ENCODE data around the gene ADAMTS9.

ADAMTS9 gene

DNA sequence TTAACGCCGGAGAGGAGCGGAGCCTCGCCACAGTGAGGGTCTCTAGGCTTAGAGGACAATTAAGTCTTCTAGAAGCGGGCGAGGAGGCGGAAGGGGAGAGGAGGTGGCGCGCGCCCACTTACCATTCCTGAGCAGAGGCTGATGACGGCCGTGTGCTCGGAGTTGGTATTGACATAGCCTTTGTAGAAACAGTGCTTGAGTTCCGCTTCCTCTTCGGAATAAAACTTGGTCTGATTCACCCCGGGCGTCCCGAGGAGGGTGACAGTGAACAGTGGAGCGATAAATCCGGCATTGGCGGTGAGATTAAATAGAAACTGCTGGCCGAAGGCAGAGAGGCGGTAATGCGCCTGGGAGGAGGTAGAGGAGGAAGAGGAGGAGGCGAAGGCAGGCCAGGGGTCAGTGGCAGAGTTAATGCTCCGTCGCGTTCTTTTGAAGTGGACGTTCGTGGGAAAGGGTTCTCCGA lies 1.3 kb downstream of the ADAMTS9 start:
- Histone ChIP-seq H3K4me3 (ENCODE audit: low read length in 2 of 2) (peak overlapping the region; percentile 79 to 82), H3K36me3 (ENCODE audit: control insufficient read depth in 2 of 2, insufficient read depth in 2 of 2, low read length in 2 of 2) (no peaks in the 10 kb centered on the region), H3K4me1 (ENCODE audit: control insufficient read depth in 2 of 2, insufficient read depth in 2 of 2, low read length in 2 of 2) (peaks cover 2 to 5% of the 10 kb centered on the region in 2 donors), H3K27me3 (ENCODE audit: control insufficient read depth in 2 of 2, insufficient read depth in 2 of 2, low read length in 2 of 2) (peaks cover 0 to 3% of the 10 kb centered on the region in 2 donors), H3K9ac (ENCODE audit: low read depth in 1 of 2, low read length in 2 of 2) (peak overlapping the region; percentile 75 to 79), H3K9me3 (ENCODE audit: control insufficient read depth in 2 of 2, low read length in 2 of 2) (no peaks in the 10 kb centered on the region), H3K27ac (ENCODE audit: low read depth in 2 of 2, low read length in 2 of 2) (peak overlapping the region; percentile 86 to 88)

DNA sequence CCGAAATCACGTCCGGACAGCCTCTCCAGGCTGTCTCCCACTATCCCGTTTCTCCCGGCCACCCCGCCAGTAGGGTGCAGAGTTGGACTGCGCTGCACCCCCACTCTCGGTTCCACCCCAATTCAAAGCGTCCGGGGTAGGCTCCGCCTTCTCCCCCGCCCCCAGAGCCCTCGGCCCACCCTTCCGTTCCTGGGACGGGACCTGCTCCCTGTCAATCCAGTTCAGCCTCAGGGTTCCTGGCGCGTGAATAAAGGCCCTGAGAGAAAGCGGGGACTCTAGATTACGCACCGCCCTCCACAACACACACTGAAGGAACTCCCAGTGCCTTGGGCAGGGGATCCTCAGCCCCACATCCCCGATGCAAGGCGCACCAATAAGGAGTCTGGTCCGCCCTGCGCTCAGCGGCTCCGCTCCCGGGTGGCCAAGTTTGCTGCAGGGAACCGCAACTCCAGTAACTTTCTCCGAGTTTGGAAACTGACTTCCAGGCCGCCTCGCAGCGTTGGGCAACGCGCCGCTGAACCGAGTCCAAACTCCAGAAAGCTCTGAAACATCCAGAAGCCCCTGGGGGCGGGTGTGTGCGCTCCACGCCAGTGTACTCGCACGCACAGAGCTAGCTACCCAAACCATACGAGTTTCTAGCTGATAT lies 1.9 kb downstream of the ADAMTS9 start:
- Histone ChIP-seq H3K4me3 (ENCODE audit: low read length in 2 of 2) (peak overlapping the region; percentile 79 to 82), H3K27ac (ENCODE audit: low read depth in 2 of 2, low read length in 2 of 2) (peak overlapping the region; percentile 86 to 88), H3K36me3 (ENCODE audit: control insufficient read depth in 2 of 2, insufficient read depth in 2 of 2, low read length in 2 of 2) (no peaks in the 10 kb centered on the region), H3K9me3 (ENCODE audit: control insufficient read depth in 2 of 2, low read length in 2 of 2) (no peaks in the 10 kb centered on the region), H3K27me3 (ENCODE audit: control insufficient read depth in 2 of 2, insufficient read depth in 2 of 2, low read length in 2 of 2) (peaks cover 0 to 3% of the 10 kb centered on the region in 2 donors), H3K4me1 (ENCODE audit: control insufficient read depth in 2 of 2, insufficient read depth in 2 of 2, low read length in 2 of 2) (peaks cover 2 to 5% of the 10 kb centered on the region in 2 donors), H3K9ac (ENCODE audit: low read depth in 1 of 2, low read length in 2 of 2) (peak overlapping the region; percentile 75 to 79)

DNA sequence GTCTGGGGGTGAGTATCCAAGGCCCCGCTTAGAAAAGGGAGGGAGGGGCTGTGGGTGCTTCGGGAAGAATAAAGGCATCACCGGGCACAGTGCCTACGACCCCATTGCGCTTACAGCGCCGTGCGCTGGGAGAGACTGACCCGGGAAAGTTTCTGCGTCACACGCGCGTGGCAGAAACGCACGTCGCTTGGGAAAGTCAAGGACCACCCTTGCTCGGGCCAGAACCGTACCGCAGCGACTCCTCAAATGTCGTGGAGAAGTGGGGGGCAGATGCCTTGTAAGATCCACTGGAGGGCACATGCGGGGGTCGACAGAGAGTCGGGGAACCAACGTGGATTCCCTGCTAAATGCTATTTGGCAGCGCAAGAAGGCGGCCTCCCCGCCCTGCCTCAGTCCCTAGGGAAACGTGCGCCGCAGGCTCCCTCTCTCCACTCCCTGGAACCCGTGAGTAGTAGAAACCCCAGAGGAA lies 2.4 kb downstream of the ADAMTS9 start:
- peak overlapping the region; percentile 72 to 75 for H3K9ac ChIP-seq (ENCODE audit: low read depth in 1 of 2, low read length in 2 of 2)
- H3K4me1 ChIP-seq (ENCODE audit: control insufficient read depth in 2 of 2, insufficient read depth in 2 of 2, low read length in 2 of 2): peaks cover 2 to 5% of the 10 kb centered on the region in 2 donors
- peak overlapping the region; percentile 79 to 82 for H3K4me3 ChIP-seq (ENCODE audit: low read length in 2 of 2)
- H3K27ac ChIP-seq (ENCODE audit: low read depth in 2 of 2, low read length in 2 of 2): peak overlapping the region; percentile 86 to 88
- H3K9me3 ChIP-seq (ENCODE audit: control insufficient read depth in 2 of 2, low read length in 2 of 2): no peaks in the 10 kb centered on the region
- peaks cover 0 to 3% of the 10 kb centered on the region in 2 donors for H3K27me3 ChIP-seq (ENCODE audit: control insufficient read depth in 2 of 2, insufficient read depth in 2 of 2, low read length in 2 of 2)
- H3K36me3 ChIP-seq (ENCODE audit: control insufficient read depth in 2 of 2, insufficient read depth in 2 of 2, low read length in 2 of 2): no peaks in the 10 kb centered on the region

DNA sequence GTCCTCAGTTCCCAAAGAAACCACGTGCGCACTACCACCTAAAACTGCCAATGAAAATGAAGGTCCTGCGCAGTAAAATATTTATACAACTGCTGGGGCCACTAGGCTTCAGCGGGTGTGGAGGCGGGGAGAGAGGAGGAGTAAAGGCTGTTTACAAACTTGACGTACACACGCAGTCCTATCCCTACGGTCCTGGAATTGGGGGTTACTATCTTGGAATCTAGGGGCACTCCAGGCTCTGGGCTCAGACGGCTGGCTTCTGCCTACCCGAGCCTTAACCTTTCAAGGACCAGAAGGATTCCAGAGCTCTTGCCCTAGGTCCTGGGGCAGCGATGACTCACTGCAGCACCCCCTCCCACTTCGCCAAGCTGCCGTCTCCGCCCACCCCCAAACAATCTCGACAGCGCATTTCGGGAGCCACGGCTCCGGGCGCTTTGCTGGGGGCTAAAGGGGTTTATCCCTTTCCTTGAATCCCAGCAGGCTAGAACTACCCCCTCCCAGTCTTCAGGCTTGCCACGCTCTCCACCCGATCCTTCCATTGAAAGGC lies 3.0 kb downstream of the ADAMTS9 start:
- Histone ChIP-seq H3K27ac (ENCODE audit: low read depth in 2 of 2, low read length in 2 of 2) (peak overlapping the region; percentile 86 to 88), H3K9me3 (ENCODE audit: control insufficient read depth in 2 of 2, low read length in 2 of 2) (no peaks in the 10 kb centered on the region), H3K36me3 (ENCODE audit: control insufficient read depth in 2 of 2, insufficient read depth in 2 of 2, low read length in 2 of 2) (no peaks in the 10 kb centered on the region), H3K4me3 (ENCODE audit: low read length in 2 of 2) (peak overlapping the region; percentile 79 to 82), H3K9ac (ENCODE audit: low read depth in 1 of 2, low read length in 2 of 2) (peak overlapping the region; percentile 72 to 75), H3K27me3 (ENCODE audit: control insufficient read depth in 2 of 2, insufficient read depth in 2 of 2, low read length in 2 of 2) (peaks cover 0 to 3% of the 10 kb centered on the region in 2 donors), H3K4me1 (ENCODE audit: control insufficient read depth in 2 of 2, insufficient read depth in 2 of 2, low read length in 2 of 2) (peaks cover 2 to 5% of the 10 kb centered on the region in 2 donors)

DNA sequence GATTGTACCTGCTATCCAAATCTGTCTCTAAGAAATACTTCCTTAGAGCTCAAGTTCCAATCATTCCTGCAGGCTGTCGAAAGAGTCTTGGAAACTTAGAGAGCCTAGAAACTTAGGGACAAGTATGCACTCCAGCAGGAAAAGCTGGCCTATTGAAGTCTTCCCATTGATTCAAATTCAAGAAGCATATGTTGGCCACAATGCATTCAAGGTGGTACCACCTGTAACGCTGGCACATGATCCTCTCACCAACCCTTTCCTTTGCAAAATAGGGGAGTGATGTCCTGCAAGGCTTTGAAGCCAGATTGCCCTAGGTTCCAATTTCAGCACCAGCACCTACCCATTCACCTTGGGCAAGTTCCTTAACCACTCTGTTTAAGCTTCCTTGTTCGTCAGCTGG lies 6.0 kb downstream of the ADAMTS9 start:
- H3K4me1 ChIP-seq (ENCODE audit: control insufficient read depth in 2 of 2, insufficient read depth in 2 of 2, low read length in 2 of 2): peaks cover 0 to 5% of the 10 kb centered on the region in 2 donors
- H3K4me3 ChIP-seq (ENCODE audit: low read length in 2 of 2): no peak overlapping the region
- H3K9me3 ChIP-seq (ENCODE audit: control insufficient read depth in 2 of 2, low read length in 2 of 2): no peaks in the 10 kb centered on the region
- peaks cover 0 to 3% of the 10 kb centered on the region in 2 donors for H3K27me3 ChIP-seq (ENCODE audit: control insufficient read depth in 2 of 2, insufficient read depth in 2 of 2, low read length in 2 of 2)
- no peak overlapping the region for H3K9ac ChIP-seq (ENCODE audit: low read depth in 1 of 2, low read length in 2 of 2)
- H3K27ac ChIP-seq (ENCODE audit: low read depth in 2 of 2, low read length in 2 of 2): no peak overlapping the region
- no peaks in the 10 kb centered on the region for H3K36me3 ChIP-seq (ENCODE audit: control insufficient read depth in 2 of 2, insufficient read depth in 2 of 2, low read length in 2 of 2)

DNA sequence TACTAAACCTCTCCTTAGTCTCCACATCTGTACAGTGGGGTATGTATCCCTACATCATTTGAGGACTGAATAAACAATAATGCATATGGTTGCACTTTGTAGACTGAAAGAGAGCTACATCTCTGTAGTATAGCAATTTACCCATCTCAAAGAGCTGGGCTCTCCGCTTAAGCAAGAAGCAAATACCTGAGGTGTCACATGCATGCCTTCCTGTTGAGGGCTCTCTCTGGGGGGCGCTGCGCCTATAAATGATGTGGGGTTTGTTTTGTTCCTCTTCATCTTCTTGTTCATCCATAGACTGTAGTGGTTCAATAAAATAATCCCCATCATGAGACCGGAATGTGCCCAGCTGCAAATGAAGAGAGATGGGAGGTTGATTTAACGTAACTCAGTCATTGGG lies 6.8 kb downstream of the ADAMTS9 start:
- H3K27me3 ChIP-seq (ENCODE audit: control insufficient read depth in 2 of 2, insufficient read depth in 2 of 2, low read length in 2 of 2): peaks cover 0 to 3% of the 10 kb centered on the region in 2 donors
- H3K9ac ChIP-seq (ENCODE audit: low read depth in 1 of 2, low read length in 2 of 2): no peak overlapping the region
- no peak overlapping the region for H3K27ac ChIP-seq (ENCODE audit: low read depth in 2 of 2, low read length in 2 of 2)
- no peak overlapping the region for H3K4me3 ChIP-seq (ENCODE audit: low read length in 2 of 2)
- H3K9me3 ChIP-seq (ENCODE audit: control insufficient read depth in 2 of 2, low read length in 2 of 2): no peaks in the 10 kb centered on the region
- H3K36me3 ChIP-seq (ENCODE audit: control insufficient read depth in 2 of 2, insufficient read depth in 2 of 2, low read length in 2 of 2): no peaks in the 10 kb centered on the region
- H3K4me1 ChIP-seq (ENCODE audit: control insufficient read depth in 2 of 2, insufficient read depth in 2 of 2, low read length in 2 of 2): peaks cover 0 to 5% of the 10 kb centered on the region in 2 donors

DNA sequence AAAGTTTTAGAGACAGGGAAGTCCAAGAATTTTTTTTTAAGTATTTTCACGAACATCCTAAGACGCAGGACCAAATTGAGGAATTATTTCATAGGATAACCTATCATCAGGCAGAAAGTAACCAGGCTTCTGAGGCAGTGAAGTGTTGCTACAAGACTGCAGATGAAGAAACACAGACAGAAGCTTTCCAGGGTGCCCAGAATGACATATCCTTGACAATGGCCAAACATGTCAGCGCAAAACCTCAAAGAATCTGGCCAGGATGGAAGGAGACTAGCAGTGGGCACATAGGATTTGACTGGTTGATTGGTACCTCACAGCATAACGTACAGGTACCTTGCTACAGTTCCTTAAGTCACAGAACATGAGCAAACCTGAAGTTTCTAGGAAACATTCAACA lies 7.5 kb downstream of the ADAMTS9 start:
- Histone ChIP-seq H3K9ac (ENCODE audit: low read depth in 1 of 2, low read length in 2 of 2) (no peak overlapping the region), H3K27ac (ENCODE audit: low read depth in 2 of 2, low read length in 2 of 2) (no peak overlapping the region), H3K4me3 (ENCODE audit: low read length in 2 of 2) (no peak overlapping the region), H3K4me1 (ENCODE audit: control insufficient read depth in 2 of 2, insufficient read depth in 2 of 2, low read length in 2 of 2) (peaks cover 0 to 4% of the 10 kb centered on the region in 2 donors), H3K36me3 (ENCODE audit: control insufficient read depth in 2 of 2, insufficient read depth in 2 of 2, low read length in 2 of 2) (no peaks in the 10 kb centered on the region), H3K27me3 (ENCODE audit: control insufficient read depth in 2 of 2, insufficient read depth in 2 of 2, low read length in 2 of 2) (peaks cover 0 to 3% of the 10 kb centered on the region in 2 donors), H3K9me3 (ENCODE audit: control insufficient read depth in 2 of 2, low read length in 2 of 2) (no peaks in the 10 kb centered on the region)

DNA sequence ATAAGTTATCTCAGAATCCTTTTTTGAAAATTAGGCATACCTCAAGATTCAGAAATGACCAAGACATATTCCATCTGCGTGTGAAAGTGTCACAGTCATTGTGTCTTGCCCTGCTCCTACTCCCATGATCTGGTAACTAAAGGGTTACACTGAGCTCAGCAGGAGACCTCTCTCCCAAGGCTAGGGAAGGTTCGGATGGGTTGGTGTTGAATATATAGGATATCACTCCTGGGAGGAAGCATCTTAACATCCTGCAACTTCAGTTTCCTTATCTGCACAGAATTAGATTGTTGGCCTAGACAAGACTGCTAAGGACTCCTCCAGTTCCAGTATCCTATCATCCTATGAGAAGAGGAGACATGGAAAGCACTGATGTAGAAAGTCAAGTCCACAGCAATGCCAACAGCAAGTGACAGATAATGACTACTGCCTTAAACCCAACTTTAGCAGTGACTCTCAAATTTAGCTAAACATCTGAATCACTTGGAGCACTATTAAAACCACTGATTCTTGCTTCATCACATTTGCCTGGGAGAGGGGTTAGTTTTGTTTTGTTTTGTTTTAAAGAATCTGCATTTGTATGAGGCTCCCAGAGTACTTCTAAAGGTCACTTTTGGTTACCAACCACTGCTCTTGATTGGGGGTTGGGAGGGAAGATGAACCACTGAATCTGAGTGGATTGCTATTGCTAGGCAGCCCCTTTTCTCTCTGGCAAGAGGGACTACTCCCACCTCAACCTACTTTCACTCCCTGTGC lies 9.7 kb downstream of the ADAMTS9 start:
- H3K27me3 ChIP-seq (ENCODE audit: control insufficient read depth in 2 of 2, insufficient read depth in 2 of 2, low read length in 2 of 2): no peaks in the 10 kb centered on the region
- no peak overlapping the region for H3K4me3 ChIP-seq (ENCODE audit: low read length in 2 of 2)
- H3K4me1 ChIP-seq (ENCODE audit: control insufficient read depth in 2 of 2, insufficient read depth in 2 of 2, low read length in 2 of 2): no peaks in the 10 kb centered on the region
- no peaks in the 10 kb centered on the region for H3K9me3 ChIP-seq (ENCODE audit: control insufficient read depth in 2 of 2, low read length in 2 of 2)
- H3K36me3 ChIP-seq (ENCODE audit: control insufficient read depth in 2 of 2, insufficient read depth in 2 of 2, low read length in 2 of 2): no peaks in the 10 kb centered on the region
- H3K27ac ChIP-seq (ENCODE audit: low read depth in 2 of 2, low read length in 2 of 2): no peak overlapping the region
- H3K9ac ChIP-seq (ENCODE audit: low read depth in 1 of 2, low read length in 2 of 2): no peak overlapping the region

DNA sequence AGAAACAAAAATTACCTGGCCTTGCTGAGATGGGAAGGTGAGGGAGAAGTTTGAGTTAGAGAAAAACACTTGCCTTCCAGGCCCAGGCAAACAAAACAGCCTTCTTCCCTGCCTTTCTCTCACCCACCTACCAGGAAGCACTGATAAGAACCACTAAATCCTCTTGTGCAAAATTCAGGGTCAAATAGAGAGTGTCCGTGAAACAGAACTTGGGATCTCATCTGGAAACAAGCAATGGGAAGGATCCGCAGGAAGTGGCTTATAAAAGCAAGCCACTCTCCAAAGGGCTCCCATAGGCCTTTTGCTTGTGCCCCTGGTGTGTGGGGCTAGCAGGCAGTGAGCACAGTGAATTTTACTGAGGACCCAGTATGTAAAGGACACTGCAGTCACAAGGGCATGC lies 11.0 kb downstream of the ADAMTS9 start:
- Histone ChIP-seq H3K9ac (ENCODE audit: low read depth in 1 of 2, low read length in 2 of 2) (no peak overlapping the region), H3K27ac (ENCODE audit: low read depth in 2 of 2, low read length in 2 of 2) (no peak overlapping the region), H3K4me1 (ENCODE audit: control insufficient read depth in 2 of 2, insufficient read depth in 2 of 2, low read length in 2 of 2) (no peaks in the 10 kb centered on the region)

DNA sequence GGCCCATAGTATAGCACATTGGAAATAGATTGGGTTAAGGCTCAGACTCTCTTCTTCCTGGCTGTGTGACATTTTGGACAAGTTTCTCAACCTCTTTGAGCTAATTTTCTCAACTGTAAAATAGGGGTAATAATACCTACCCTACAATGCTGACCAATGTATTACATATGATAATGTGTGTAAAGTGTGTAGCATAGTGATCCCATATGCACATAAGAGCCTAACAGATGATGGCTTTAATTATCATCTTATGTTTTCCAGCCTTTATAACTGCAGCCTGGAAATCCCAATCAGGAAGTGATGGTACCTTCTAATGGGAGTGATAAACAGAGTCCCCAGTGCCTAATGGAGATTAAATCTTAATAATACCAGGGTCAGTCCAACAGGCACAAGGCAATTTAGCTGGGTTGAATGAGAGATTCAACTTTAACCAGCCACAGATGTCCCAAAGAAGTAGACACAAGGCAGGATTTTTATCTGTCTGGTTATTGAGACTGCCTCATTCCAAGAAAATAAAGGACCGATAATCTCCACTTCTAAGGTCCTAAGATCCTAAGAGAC lies 12.0 kb downstream of the ADAMTS9 start:
- no peaks in the 10 kb centered on the region for H3K4me1 ChIP-seq (ENCODE audit: control insufficient read depth in 2 of 2, insufficient read depth in 2 of 2, low read length in 2 of 2)

More for the DNA sequence above, 11.0 kb downstream of the ADAMTS9 start:
- Histone ChIP-seq H3K4me3 (ENCODE audit: low read length in 2 of 2) (no peak overlapping the region), H3K27me3 (ENCODE audit: control insufficient read depth in 2 of 2, insufficient read depth in 2 of 2, low read length in 2 of 2) (no peaks in the 10 kb centered on the region), H3K9me3 (ENCODE audit: control insufficient read depth in 2 of 2, low read length in 2 of 2) (no peaks in the 10 kb centered on the region), H3K36me3 (ENCODE audit: control insufficient read depth in 2 of 2, insufficient read depth in 2 of 2, low read length in 2 of 2) (no peaks in the 10 kb centered on the region)

More for the DNA sequence above, 12.0 kb downstream of the ADAMTS9 start:
- Histone ChIP-seq H3K9ac (ENCODE audit: low read depth in 1 of 2, low read length in 2 of 2) (no peak overlapping the region), H3K27me3 (ENCODE audit: control insufficient read depth in 2 of 2, insufficient read depth in 2 of 2, low read length in 2 of 2) (no peaks in the 10 kb centered on the region), H3K27ac (ENCODE audit: low read depth in 2 of 2, low read length in 2 of 2) (no peak overlapping the region), H3K9me3 (ENCODE audit: control insufficient read depth in 2 of 2, low read length in 2 of 2) (no peaks in the 10 kb centered on the region), H3K4me3 (ENCODE audit: low read length in 2 of 2) (no peak overlapping the region), H3K36me3 (ENCODE audit: control insufficient read depth in 2 of 2, insufficient read depth in 2 of 2, low read length in 2 of 2) (no peaks in the 10 kb centered on the region)

Measured in mucosa of rectum (tissue), 2 donors.